Stimulated activated CD8-positive, alpha-beta memory T cell treated with anti-CD3 and anti-CD28 coated beads, Interleukin-4, amount 100 ng/mL, for 1 hour (primary cell): ENCODE measurements around the gene ZBTB20.
A peak's percentile ranks its signal among the peaks of the same experiment; 100 is the strongest.
"Not testable (repeated sequence)": the region's sequence is repeated elsewhere in the genome, so short reads cannot be mapped to it uniquely, and the experiment has no call there.

ENCODE experiments used
- DNase-seq, 2 donors: peaks; one replicate each; pipeline ENCODE4 v3.0.0-alpha.2; 2020; ENCODE audit warnings: low read depth in 2 of 2, low spot score in 1 of 2

The ZBTB20 gene

DNA sequence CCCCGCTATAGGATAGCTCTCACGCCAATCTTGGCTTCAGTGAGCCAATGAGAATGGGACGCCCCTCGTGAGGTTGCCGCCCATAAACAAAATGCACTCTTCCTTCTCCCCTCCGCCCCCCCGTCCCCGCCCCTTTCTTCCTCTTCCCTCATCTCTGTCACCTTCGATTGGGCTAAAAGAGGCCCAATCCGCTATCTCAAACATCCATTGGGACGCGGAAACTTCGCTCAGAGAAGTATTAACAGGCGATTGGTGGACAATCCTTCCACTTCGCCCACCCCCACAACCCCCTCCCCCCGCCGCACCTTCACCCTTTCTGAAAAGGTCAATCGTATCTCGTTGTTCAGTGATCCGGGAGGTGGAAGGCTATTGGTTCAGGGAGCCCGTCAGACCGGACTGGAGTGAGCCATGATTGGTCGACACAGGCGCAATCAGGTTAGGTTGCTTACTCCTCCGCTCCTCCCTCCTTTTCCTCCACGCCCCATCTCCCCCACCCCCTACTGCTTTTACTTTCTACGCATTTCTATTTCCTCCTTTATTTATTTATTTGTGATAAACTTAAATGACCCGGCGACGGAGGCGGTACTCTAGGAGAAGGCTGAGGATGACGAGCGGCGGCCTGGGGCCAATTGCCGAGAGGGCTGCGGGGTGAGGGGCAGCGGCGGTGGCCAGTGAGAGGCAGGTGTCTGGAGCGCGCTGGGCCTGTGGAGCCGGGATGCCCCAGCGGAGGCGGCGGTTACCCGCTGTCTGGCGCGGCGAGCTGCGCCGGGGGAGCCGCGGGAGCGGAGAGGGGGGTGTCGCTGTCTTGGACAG is 447 bp upstream of the ZBTB20 start:
- DNase-seq = peak; percentile 84 to 90

- no peak for DNase-seq
These were observed 1.1 kb downstream of the ZBTB20 start for GRCh38 chr3:115146032-115146417.

GRCh38 chr3:115141033-115141757 is 5.9 kb downstream of the ZBTB20 start:
- DNase-seq = no peak

DNA sequence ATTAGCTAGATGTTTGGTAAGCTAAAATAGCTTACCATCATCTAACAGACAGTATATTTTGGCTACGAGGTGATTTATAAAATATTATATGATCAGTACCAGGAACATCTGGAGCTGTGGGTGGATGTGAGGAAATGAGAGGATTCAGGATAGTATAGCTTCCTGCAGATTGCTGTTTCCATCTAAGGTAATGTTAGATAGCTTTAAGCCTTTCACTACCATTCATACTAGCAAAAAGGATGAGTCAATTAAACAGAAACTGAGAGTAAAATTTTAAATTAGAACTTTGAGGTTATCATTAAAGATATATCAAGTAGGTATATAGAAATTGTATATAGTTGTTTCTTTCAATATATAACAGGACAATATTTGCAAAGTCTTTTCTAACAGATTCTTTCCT is 8.0 kb downstream of the ZBTB20 start:
- DNase-seq = no peak

GRCh38 chr3:115134648-115135347 is 12.3 kb downstream of the ZBTB20 start:
- DNase-seq = no peak

DNA sequence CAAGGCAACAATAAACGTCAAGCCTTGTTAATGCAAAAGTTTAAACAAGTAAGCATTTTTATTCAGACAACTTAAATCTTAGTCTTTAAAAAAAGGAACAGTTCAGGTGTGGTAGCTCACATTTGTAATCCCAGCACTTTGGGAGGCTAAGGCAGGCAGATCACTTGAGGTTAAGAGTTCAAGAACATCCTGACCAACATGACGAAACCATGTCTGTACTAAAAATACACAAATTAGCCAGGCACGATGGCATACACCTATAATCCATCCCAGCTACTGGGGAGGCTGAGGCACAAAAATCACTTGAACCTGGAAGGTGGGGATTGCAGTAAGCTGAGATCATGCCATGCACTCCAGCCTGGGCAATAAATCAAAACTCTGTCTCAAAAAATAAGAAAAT is 19.9 kb downstream of the ZBTB20 start:
- DNase-seq = no peak

DNA sequence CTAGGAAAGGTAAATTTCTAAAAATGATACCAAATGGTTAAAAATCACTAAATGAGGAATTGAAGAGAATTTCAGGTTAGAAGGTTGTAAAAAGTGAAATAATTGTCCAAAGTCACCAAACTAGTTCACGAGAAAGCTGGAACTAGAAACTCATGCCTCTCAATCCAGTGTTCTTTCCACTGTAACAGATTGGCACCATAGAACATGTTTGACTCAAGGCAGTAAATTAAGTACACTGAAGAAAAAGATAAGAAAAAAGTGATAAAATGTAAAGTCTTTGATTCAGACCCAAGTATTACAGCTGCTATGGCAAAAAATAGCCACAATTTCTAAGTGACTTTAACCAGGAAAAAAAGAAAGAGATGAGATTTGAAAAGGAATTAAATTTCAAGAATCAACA is 26.5 kb downstream of the ZBTB20 start:
- no peak for DNase-seq

DNA sequence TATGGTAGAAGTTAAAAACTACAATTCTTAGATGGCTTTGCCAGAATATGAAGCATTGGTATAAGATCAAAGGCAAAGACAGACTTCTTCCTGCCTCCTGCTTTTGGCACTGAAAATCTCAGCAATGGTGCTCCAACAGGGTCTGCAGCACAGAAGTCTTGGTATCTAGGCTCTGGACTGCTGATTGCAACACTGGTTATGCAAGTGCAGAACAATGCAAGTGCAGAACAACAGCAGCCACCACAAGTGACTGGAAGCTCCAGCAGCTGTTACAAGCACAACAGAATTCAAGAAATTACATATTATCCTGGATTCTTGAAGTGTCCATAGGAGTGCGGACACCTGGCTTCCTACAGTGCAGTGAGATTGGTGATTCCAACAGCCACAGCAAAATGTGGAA is 33.7 kb downstream of the ZBTB20 start:
- no peak for DNase-seq

- DNase-seq = no peak
These were observed 35.5 kb downstream of the ZBTB20 start for GRCh38 chr3:115111632-115112031.

DNA sequence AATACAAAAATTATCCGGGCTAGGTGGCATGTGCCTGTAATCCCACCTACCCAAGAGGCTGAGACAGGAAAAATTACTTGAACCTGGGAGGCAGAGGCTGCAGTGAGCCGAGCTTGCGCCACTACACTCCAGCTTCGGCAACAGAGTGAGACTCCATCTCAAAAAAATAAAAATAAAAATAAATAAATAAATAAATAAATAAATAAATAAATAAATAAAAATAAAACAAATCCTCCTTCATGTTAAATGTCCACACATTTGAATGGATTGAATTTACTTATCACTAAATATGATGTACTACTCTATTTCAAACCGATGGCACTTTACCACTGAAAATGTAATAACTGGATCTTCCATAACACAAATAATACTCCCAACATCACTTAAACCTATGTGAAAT is 36.3 kb downstream of the ZBTB20 start:
- no peak for DNase-seq

GRCh38 chr3:115110066-115110465 is 37.0 kb downstream of the ZBTB20 start:
- not testable (repeated sequence) for DNase-seq

DNA sequence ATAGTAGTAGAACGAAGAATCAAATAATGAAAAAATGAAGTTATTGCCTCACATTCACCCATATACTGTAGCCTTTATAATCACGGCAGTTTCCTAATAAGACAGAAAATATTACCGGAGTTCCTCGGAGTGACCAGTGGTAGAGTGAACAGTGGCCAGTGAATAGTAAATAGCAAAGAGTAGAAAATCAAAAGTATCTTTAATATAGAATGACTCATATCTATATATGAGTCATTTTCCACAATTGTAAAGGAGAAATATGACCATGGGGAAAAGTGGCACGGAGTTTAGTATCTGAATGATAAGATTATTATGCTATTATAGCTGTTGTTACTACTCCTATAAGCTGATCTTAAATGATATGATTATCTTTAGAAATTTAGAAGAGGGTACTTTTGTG is 38.5 kb downstream of the ZBTB20 start:
- no peak for DNase-seq

GRCh38 chr3:115102046-115102445 is 45.0 kb downstream of the ZBTB20 start:
- no peak for DNase-seq

- no peak for DNase-seq
These were observed 46.3 kb downstream of the ZBTB20 start for GRCh38 chr3:115100806-115101205.

DNA sequence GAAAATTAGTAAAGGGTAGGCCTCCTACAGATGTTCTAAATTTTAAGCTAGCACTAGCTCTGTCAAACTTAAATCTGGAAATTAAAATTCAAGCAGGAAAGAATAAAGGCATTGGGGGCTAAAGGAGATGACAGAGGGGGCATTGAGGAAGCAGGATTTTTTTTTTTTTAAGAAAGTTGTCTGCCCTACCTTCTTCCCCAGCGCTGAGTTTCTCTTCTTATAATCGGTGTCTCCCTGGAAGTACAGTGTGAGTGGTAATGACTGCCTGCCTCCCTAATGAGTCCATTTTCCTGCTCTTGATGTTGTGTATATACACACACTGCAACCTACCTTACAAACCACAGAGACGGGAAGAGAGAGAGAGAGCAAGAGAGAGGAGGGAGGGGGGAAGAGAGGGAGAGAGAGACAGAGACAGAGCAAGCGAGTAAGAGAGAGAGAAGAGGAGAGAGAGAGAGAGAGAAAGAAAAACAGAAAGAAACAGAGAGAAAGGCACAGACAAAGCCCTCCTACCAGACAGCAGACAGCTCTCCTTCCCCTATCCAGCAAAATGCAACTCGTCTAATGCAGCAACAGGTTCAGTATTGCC is 47.0 kb downstream of the ZBTB20 start:
- DNase-seq = no peak

- DNase-seq = no peak
These were observed 47.7 kb downstream of the ZBTB20 start for GRCh38 chr3:115099134-115099985.

- DNase-seq = no peak
These were observed 48.6 kb downstream of the ZBTB20 start for GRCh38 chr3:115098354-115099073.

DNA sequence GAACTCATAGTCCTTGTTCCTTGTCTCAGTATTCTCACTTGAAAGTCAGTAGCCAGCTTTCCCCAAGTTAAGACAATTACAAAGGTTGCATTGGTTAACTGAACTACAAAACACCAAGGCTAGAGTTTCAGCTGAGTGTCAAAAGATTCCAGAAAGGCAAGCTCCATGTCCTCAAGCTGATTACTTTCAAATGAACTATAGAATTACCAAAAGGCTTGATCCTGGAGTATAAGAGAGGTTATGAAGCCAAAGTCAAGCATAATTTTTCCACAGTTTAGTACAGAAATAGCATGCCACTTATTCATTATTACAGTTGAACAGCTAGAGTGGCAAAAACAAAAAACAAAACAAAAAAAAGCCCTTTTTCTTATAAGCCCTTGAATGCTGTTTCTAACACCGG is 51.9 kb downstream of the ZBTB20 start:
- no peak for DNase-seq

DNA sequence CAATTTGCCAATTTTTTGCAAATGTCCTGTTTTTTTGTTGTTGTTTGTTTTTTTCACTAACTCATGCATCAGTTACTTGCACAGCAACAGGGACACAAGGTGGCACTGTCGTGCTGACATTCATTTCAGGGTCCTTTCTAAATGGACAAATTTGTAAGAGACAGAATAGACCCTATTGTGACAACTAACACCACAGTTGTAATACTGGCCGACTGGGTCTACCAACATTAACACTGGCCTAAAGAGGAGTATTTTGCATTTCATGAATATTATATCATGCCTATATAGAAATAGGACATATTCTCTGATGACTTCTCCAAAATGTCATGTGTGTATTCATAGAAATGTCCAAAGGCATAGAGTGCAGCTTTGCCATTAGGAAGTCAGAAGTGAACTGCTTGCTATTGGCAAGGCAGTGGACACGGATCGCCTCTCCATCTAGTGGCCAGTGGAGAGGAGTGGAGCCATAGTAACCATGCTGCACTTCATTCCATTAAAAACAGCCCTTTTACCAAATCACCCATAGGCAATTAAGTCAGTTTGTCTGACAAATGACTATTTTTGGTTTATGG is 54.8 kb downstream of the ZBTB20 start:
- DNase-seq = peak in 1 of 2 donors; percentile 13

GRCh38 chr3:115090712-115091111 is 56.4 kb downstream of the ZBTB20 start:
- no peak for DNase-seq
